ENCODE data around the gene EYA2.

DNA sequence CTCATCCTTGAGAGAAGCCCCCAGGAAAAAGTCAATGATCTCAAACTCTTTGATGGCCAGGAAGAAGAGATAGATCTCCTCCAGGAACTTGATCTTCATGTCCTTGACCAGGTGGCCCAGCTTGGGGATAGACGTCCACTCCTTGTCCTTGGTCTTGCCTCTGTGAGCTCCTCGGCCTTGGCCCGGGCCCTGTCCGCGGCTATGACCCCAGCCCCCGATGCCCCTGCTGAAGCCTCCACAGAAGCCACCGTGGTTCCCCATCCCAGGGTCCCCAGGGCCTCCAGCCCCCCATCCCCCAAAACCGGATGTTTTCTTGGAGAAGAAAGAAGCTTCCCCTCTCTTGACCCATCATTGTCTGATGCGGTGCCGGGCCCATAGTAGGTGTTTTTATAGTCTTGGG, 266.8 kb downstream of the EYA2 start:
- no peak for TF ChIP-seq POLR2AphosphoS5 (IDR thresholded peaks at IDR 0.05; ENCODE audit: borderline replicate concordance, low read depth, low read length)
- no peak for TF ChIP-seq EZH2 (IDR thresholded peaks at IDR 0.05)

All from SK-N-MC (cell line).